ENCODE data around the gene DDX17. TPM values are rescaled to one million over a fixed set of nuclear protein-coding genes. Genes with fewer than 3 reads are reported as not detected.
A peak's percentile ranks its signal among the peaks of the same experiment; 100 is the strongest.

Gene DDX17
- total RNA-seq, 1 donor from 2014 or later: 837 TPM

GRCh38 chr22:38501797-38502672 lies 4.1 kb downstream of the DDX17 start:
- intact Hi-C loops (cut with DNase I): loop anchor here (10.0 kb wide), 1 partner anchor 203 kb away; the partner anchor contains the start of genes GTPBP1 and JOSD1
- peak overlapping the region; percentile 77 to 96 for H3K4me3 ChIP-seq
- DNase-seq (ENCODE audit: low spot score in 2 of 2): no peak
- peaks cover 3 to 40% of the 10 kb centered on the region in 2 donors for H3K4me1 ChIP-seq
- peak overlapping the region; percentile 39 to 100 for H3K27ac ChIP-seq
- no peaks in the 10 kb centered on the region for H3K9me3 ChIP-seq
- H3K36me3 ChIP-seq: peaks cover 44 to 53% of the 10 kb centered on the region in 2 donors
- no peaks in the 10 kb centered on the region for H3K27me3 ChIP-seq
- TF ChIP-seq CTCF (IDR thresholded peaks at IDR 0.05): no peak

GRCh38 chr22:38497869-38498268 lies 8.2 kb downstream of the DDX17 start:
- Histone ChIP-seq H3K4me3 (no peak overlapping the region), H3K4me1 (peaks cover 0 to 21% of the 10 kb centered on the region in 2 donors), H3K36me3 (peaks cover 85 to 89% of the 10 kb centered on the region in 2 donors), H3K9me3 (no peaks in the 10 kb centered on the region), H3K27me3 (no peaks in the 10 kb centered on the region), H3K27ac (no peak overlapping the region)
- no peak for DNase-seq (ENCODE audit: low spot score in 2 of 2)
- TF ChIP-seq CTCF (IDR thresholded peaks at IDR 0.05): no peak
- intact Hi-C loops (cut with DNase I): no loop called here

- Histone ChIP-seq H3K9me3 (no peaks in the 10 kb centered on the region), H3K36me3 (peaks cover 94 to 100% of the 10 kb centered on the region in 2 donors), H3K4me3 (no peak overlapping the region), H3K27ac (no peak overlapping the region), H3K27me3 (no peaks in the 10 kb centered on the region), H3K4me1 (peaks cover 5 to 14% of the 10 kb centered on the region in 2 donors)
- no peak for DNase-seq (ENCODE audit: low spot score in 2 of 2)
- TF ChIP-seq CTCF (IDR thresholded peaks at IDR 0.05): no peak
- intact Hi-C loops (cut with DNase I): no loop called here
Observed at GRCh38 chr22:38494939-38495338, 11.2 kb downstream of the DDX17 start.

GRCh38 chr22:38494498-38494897 lies 11.6 kb downstream of the DDX17 start:
- H3K4me1 ChIP-seq: peaks cover 5 to 10% of the 10 kb centered on the region in 2 donors
- TF ChIP-seq CTCF (IDR thresholded peaks at IDR 0.05): no peak
- DNase-seq (ENCODE audit: low spot score in 2 of 2): no peak
- H3K27me3 ChIP-seq: no peaks in the 10 kb centered on the region
- no peaks in the 10 kb centered on the region for H3K9me3 ChIP-seq
- H3K36me3 ChIP-seq: peaks cover 94 to 100% of the 10 kb centered on the region in 2 donors
- no peak overlapping the region for H3K4me3 ChIP-seq
- intact Hi-C loops (cut with DNase I): no loop called here
- no peak overlapping the region for H3K27ac ChIP-seq

- DNase-seq (ENCODE audit: low spot score in 2 of 2): no peak
- no peak for TF ChIP-seq CTCF (IDR thresholded peaks at IDR 0.05)
- H3K27me3 ChIP-seq: no peaks in the 10 kb centered on the region
- H3K9me3 ChIP-seq: no peaks in the 10 kb centered on the region
- intact Hi-C loops (cut with DNase I): no loop called here
- peaks cover 2 to 5% of the 10 kb centered on the region in 2 donors for H3K4me1 ChIP-seq
- H3K27ac ChIP-seq: peak overlapping the region in 1 of 2 donors; percentile 66
- peaks cover 93 to 100% of the 10 kb centered on the region in 2 donors for H3K36me3 ChIP-seq
- no peak overlapping the region for H3K4me3 ChIP-seq
Observed at GRCh38 chr22:38491707-38492348, 14.3 kb downstream of the DDX17 start.
